ENCODE results near the gene ST6GALNAC5.
A peak's percentile ranks its signal among the peaks of the same experiment; 100 is the strongest.

ST6GALNAC5 gene

DNA sequence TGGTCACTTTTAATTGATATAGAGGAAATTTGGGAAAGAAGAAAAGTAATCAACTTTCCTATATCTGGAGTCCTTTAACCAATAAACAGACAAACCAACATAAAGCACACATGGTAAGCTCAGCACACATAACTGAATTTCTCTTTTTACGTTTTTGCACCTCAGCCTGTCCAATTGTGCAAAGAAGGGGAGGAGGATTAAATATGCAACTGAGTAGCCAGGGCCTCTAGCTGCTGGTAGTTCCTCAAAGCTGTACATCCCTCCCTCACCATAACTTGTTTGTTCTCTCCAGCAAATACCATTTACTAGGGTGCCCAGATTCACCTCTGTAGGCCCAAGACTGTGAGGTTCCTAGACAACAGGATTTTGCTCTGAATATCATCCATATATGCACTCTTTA is 25.4 kb downstream of the ST6GALNAC5 start:
- no peak for TF ChIP-seq CTCF (IDR thresholded peaks at IDR 0.05; ENCODE audit: extremely low read depth, insufficient read depth, missing control alignments)
- in situ Hi-C loops (cut with MboI; ENCODE audit: low pct_unique_long_range_greater_than_20kb, low sequenced_read_pairs, unreplicated experiment): no loop called here
- no peak for DNase-seq (ENCODE audit: low spot score)

DNA sequence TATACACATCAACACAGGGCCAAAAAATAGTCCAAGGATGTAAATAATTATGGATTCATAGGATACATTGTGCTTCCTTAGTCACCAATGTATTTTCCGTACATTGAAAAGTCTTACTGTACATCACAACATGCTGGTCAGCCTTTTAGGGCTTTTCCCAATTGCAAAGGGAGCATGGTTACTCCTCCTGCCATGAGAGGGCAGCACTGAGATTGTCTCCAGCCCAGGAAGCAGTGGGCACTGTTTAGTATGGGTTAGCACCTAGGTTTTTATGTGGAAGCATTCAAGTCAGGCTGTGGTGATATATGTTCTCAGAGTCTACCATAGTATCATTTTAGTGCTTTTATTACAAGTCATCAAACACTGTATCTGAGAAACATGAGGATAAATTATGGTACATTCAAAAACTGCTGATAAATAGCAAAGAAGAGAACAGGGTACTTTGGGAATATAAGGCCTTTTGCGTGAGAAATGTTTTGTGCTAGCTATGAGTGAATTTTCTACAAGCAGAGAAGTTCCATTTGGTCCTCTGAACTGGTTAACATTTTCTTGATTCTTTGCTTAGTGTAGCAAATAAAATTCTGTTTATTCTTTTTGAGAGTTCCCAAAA is 34.0 kb downstream of the ST6GALNAC5 start:
- DNase-seq (ENCODE audit: low spot score): peak; percentile 36
- in situ Hi-C loops (cut with MboI; ENCODE audit: low pct_unique_long_range_greater_than_20kb, low sequenced_read_pairs, unreplicated experiment): no loop called here
- TF ChIP-seq CTCF (IDR thresholded peaks at IDR 0.05; ENCODE audit: extremely low read depth, insufficient read depth, missing control alignments): peak; percentile 78

- DNase-seq (ENCODE audit: low spot score): no peak
- in situ Hi-C loops (cut with MboI; ENCODE audit: low pct_unique_long_range_greater_than_20kb, low sequenced_read_pairs, unreplicated experiment): no loop called here
- TF ChIP-seq CTCF (IDR thresholded peaks at IDR 0.05; ENCODE audit: extremely low read depth, insufficient read depth, missing control alignments): no peak
Observed at GRCh38 chr1:76905876-76906595, 38.8 kb downstream of the ST6GALNAC5 start.

DNA sequence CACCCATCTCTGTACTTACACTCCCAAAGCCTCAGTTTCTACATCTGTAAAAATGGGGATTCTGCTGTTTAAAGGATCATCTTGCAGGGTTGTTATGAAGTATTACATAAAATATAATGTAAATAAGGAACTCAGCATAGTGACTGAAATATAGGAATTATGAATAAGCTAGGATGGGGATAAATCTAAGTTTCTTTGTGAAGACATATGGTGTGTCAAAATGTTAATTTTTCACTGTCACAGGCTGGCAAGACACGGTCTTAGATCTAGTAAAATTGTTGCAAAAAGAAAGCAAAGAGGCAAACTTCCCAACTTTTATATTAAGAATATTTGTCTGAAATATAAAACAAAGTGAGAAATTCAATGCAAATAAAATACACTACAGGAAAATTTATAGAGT is 42.0 kb downstream of the ST6GALNAC5 start:
- in situ Hi-C loops (cut with MboI; ENCODE audit: low pct_unique_long_range_greater_than_20kb, low sequenced_read_pairs, unreplicated experiment): no loop called here
- no peak for TF ChIP-seq CTCF (IDR thresholded peaks at IDR 0.05; ENCODE audit: extremely low read depth, insufficient read depth, missing control alignments)
- no peak for DNase-seq (ENCODE audit: low spot score)

DNA sequence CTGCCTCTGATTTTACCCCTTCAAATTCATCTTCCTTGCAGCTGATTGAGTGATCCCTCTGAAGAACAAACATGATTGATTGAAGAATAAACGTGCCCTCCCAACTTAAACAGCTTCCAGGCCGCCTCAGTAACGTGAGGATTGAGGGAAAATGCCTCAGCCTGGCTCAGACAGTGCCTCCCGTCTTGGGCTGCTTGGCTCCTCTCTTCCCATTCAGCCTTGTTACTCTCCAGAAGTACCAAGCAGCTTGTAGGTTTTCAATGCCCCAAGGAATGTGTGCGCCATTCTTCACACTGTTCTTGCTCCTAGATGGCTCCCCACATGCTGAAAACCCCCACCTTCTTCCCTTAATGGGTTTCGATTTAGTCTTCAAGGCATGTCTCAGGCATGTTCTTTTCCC is 51.8 kb downstream of the ST6GALNAC5 start:
- DNase-seq (ENCODE audit: low spot score): no peak
- in situ Hi-C loops (cut with MboI; ENCODE audit: low pct_unique_long_range_greater_than_20kb, low sequenced_read_pairs, unreplicated experiment): no loop called here
- no peak for TF ChIP-seq CTCF (IDR thresholded peaks at IDR 0.05; ENCODE audit: extremely low read depth, insufficient read depth, missing control alignments)

GRCh38 chr1:76921590-76921989 is 54.3 kb downstream of the ST6GALNAC5 start:
- no peak for DNase-seq (ENCODE audit: low spot score)
- TF ChIP-seq CTCF (IDR thresholded peaks at IDR 0.05; ENCODE audit: extremely low read depth, insufficient read depth, missing control alignments): no peak
- in situ Hi-C loops (cut with MboI; ENCODE audit: low pct_unique_long_range_greater_than_20kb, low sequenced_read_pairs, unreplicated experiment): no loop called here
